SHP77 treated with DMSO at 0.1 percent for 48 hours (cell line): ENCODE data around the gene PRKAB2.
"Not testable (repeated sequence)": the region's sequence is repeated elsewhere in the genome, so short reads cannot be mapped to it uniquely, and the experiment has no call there.

Source experiments
- DNase-seq: peaks from one replicate; lab custom pipeline; 2025; lab: John Stamatoyannopoulos, UW

The PRKAB2 gene

GRCh38 chr1:147171399-147172167 lies 687 bp downstream of the PRKAB2 start:
- DNase-seq = no peak

- no peak for DNase-seq
Observed at GRCh38 chr1:147169840-147170674, 2.2 kb downstream of the PRKAB2 start.

GRCh38 chr1:147169171-147169570 lies 3.1 kb downstream of the PRKAB2 start:
- DNase-seq = no peak

- DNase-seq = no peak
Observed at GRCh38 chr1:147168626-147169058, 3.6 kb downstream of the PRKAB2 start.

- DNase-seq = no peak
Observed at GRCh38 chr1:147167365-147167764, 4.9 kb downstream of the PRKAB2 start.

- no peak for DNase-seq
Observed at GRCh38 chr1:147163019-147163418, 9.3 kb downstream of the PRKAB2 start.

- DNase-seq = no peak
Observed at GRCh38 chr1:147162093-147162492, 10.2 kb downstream of the PRKAB2 start.

GRCh38 chr1:147157116-147157515 lies 15.2 kb downstream of the PRKAB2 start:
- not testable (repeated sequence) for DNase-seq

- DNase-seq = no peak
Observed at GRCh38 chr1:147156642-147157041, 15.6 kb downstream of the PRKAB2 start.

GRCh38 chr1:147152772-147153171 lies 19.5 kb downstream of the PRKAB2 start:
- no peak for DNase-seq

- no peak for DNase-seq
Observed at GRCh38 chr1:147151244-147151643, 21.0 kb downstream of the PRKAB2 start.

- DNase-seq = no peak
Observed at GRCh38 chr1:147142886-147143285, 29.4 kb downstream of the PRKAB2 start.

GRCh38 chr1:147130721-147131120 lies 41.5 kb downstream of the PRKAB2 start:
- DNase-seq = not testable (repeated sequence)

- DNase-seq = no peak
Observed at GRCh38 chr1:147129116-147129873, 43.0 kb downstream of the PRKAB2 start.

GRCh38 chr1:147124266-147124665 lies 48.0 kb downstream of the PRKAB2 start:
- no peak for DNase-seq

GRCh38 chr1:147117109-147117508 lies 55.2 kb downstream of the PRKAB2 start:
- DNase-seq = no peak

- no peak for DNase-seq
Observed at GRCh38 chr1:147115496-147115895, 56.8 kb downstream of the PRKAB2 start.

GRCh38 chr1:147115079-147115478 lies 57.2 kb downstream of the PRKAB2 start:
- not testable (repeated sequence) for DNase-seq

- not testable (repeated sequence) for DNase-seq
Observed at GRCh38 chr1:147114353-147114752, 57.9 kb downstream of the PRKAB2 start.

- no peak for DNase-seq
Observed at GRCh38 chr1:147111381-147112130, 60.7 kb downstream of the PRKAB2 start.

GRCh38 chr1:147110872-147111271 lies 61.4 kb downstream of the PRKAB2 start:
- no peak for DNase-seq

GRCh38 chr1:147110434-147110833 lies 61.8 kb downstream of the PRKAB2 start:
- no peak for DNase-seq
